A549 (cell line): ENCODE data around the gene SMIM9. TPM values are rescaled to one million over a fixed set of nuclear protein-coding genes. Genes with fewer than 3 reads are reported as not detected.

Experiments used
- ATAC-seq, 2 experiments: fragments of 200-7000 bp in 1 of 2; fragments of >200 bp in 1 of 2; cut with Nextera tagmentation in 1 of 2; cut with Tn5 transposase in 1 of 2; 3 replicates each; pipeline versions ENCODE4 v1.8.0 to v1.9.1; 2018 to 2020; ENCODE audit warnings: mild to moderate bottlenecking in 1 of 2, moderate library complexity in 1 of 2
- CTCF ChIA-PET: fragments of 300-600 bp; sonication (Branson Sonifier 250); formaldehyde crosslinking; extraction: SDS; loops from one replicate; lab custom pipeline; 2021; ENCODE audit warnings: antibody characterized with exemption, inconsistent platforms; lab: Yijun Ruan, JAX
- POLR2A ChIA-PET: fragments of 350-600 bp; formaldehyde crosslinking; extraction: SDS; loops from one replicate; lab custom pipeline; 2021; ENCODE audit warnings: antibody characterized with exemption, inconsistent platforms; lab: Yijun Ruan, JAX
- DNase-seq, 2 experiments: peaks; one replicate each; pipeline versions ENCODE4 v3.0.0 to v3.0.0-alpha.2; 2011 to 2016; ENCODE audit warnings: low read depth in 1 of 2, low spot score in 1 of 2
- FAIRE-seq: peaks from 2 replicates; lab custom pipeline; 2011; peaks lifted over from hg19 to GRCh38; lab: Jason Lieb, UNC
- H3K27ac ChIP-seq, 2 experiments: fragments of >200 bp; sonication (Bioruptor Twin); formaldehyde crosslinking; 3 replicates each; pipeline ENCODE4 v1.5.1; 2016 to 2017
- H3K4me1 ChIP-seq: fragments of >200 bp; sonication (Bioruptor Twin); formaldehyde crosslinking; 3 replicates; pipeline ENCODE4 v1.6.1; 2016
- H3K4me2 ChIP-seq: fragments of >200 bp; sonication (Bioruptor Twin); formaldehyde crosslinking; 3 replicates; pipeline ENCODE4 v1.6.1; 2016
- H3K4me3 ChIP-seq: fragments of >200 bp; sonication (Bioruptor Twin); formaldehyde crosslinking; 3 replicates; pipeline ENCODE4 v1.5.1; 2016
- H3K9me3 ChIP-seq: fragments of >200 bp; sonication (Bioruptor Twin); formaldehyde crosslinking; 3 replicates; pipeline ENCODE4 v1.6.1; 2016
- BHLHE40 ChIP-seq: IDR thresholded peaks from 2 replicates; pipeline ENCODE4 v1.6.1; 2012; ENCODE audit warnings: low read depth, low read length, inconsistent platforms
- EHMT2 ChIP-seq: fragments of 200-600 bp; sonication (generic); IDR thresholded peaks from 2 replicates; pipeline ENCODE4 v1.6.1; 2016; ENCODE audit warnings: antibody characterized with exemption, low read depth, mild to moderate bottlenecking, moderate library complexity
- HEYL ChIP-seq: fragments of 250-450 bp; sonication (Bioruptor Pico); IDR thresholded peaks from 2 replicates; pipeline ENCODE4 v1.8.0; 2021; ENCODE audit warnings: mild to moderate bottlenecking, moderate library complexity
- HOXB13 ChIP-seq: fragments of 250-450 bp; sonication (Bioruptor Pico); IDR thresholded peaks from 2 replicates; pipeline ENCODE4 v1.5.0; 2020; ENCODE audit warnings: low read depth, mild to moderate bottlenecking, moderate library complexity
- HOXB5 ChIP-seq: fragments of 250-450 bp; sonication (Bioruptor Pico); IDR thresholded peaks from 2 replicates; pipeline ENCODE4 v1.5.0; 2020; ENCODE audit warnings: mild to moderate bottlenecking, moderate library complexity
- KDM1A ChIP-seq: fragments of 200-600 bp; sonication (generic); IDR thresholded peaks from 2 replicates; pipeline ENCODE4 v1.6.1; 2016; ENCODE audit warnings: low read depth, mild to moderate bottlenecking
- NFE2L2 ChIP-seq: fragments of 150-350 bp; conservative IDR thresholded peaks from 2 replicates; pipeline ENCODE4 v1.6.1; 2014; ENCODE audit warnings: low read length
- NR3C1 ChIP-seq: fragments of >200 bp; sonication (Bioruptor Twin); formaldehyde crosslinking; IDR thresholded peaks from 3 replicates; pipeline ENCODE4 v1.6.1; 2017
- PHF8 ChIP-seq: fragments of 200-600 bp; sonication (generic); IDR thresholded peaks from 2 replicates; pipeline ENCODE4 v1.6.1; 2016; ENCODE audit warnings: low read depth, mild to moderate bottlenecking, antibody characterized with exemption, moderate library complexity, borderline replicate concordance
- POLR2A ChIP-seq: IDR thresholded peaks from 2 replicates; pipeline ENCODE4 v1.6.1; 2012; ENCODE audit warnings: mild to moderate bottlenecking, low read length
- RAD21 ChIP-seq, 2 experiments: fragments of >200 bp in 1 of 2; sonication (Bioruptor Twin) in 1 of 2; formaldehyde crosslinking in 1 of 2; IDR thresholded peaks in 1 of 2; conservative IDR thresholded peaks in 1 of 2; 2 replicates in 1 of 2; 3 replicates in 1 of 2; pipeline ENCODE4 v1.6.1; 2012 to 2018; ENCODE audit warnings: inconsistent platforms in 1 of 2
- RCOR1 ChIP-seq: fragments of 150-350 bp; IDR thresholded peaks from 2 replicates; pipeline ENCODE4 v1.6.1; 2014; ENCODE audit warnings: antibody characterized with exemption, low read length, low read depth
- SMC3 ChIP-seq: fragments of >200 bp; sonication (Bioruptor Twin); formaldehyde crosslinking; IDR thresholded peaks from 3 replicates; pipeline ENCODE4 v1.6.1; 2018; ENCODE audit warnings: inconsistent platforms
- ZC3H11A ChIP-seq: fragments of 450-650 bp; IDR thresholded peaks from 2 replicates; pipeline ENCODE4 v1.6.1; 2014; ENCODE audit warnings: antibody characterized with exemption, mild to moderate bottlenecking
- ZNF302 ChIP-seq: fragments of 250-450 bp; sonication (Bioruptor Pico); IDR thresholded peaks from 2 replicates; pipeline ENCODE4 v1.9.0; 2021; ENCODE audit warnings: inconsistent platforms, mild to moderate bottlenecking, moderate library complexity
- WGBS: methylation state at CpG from one replicate; pipeline ENCODE4 v1.1.6; 2017; ENCODE audit errors: missing lambda C conversion rate; 5-methylcytosine and 5-hydroxymethylcytosine counted together
- polyA plus RNA-seq, 4 experiments: library from polyadenylated mRNA; depleted of rRNA in 3 of 4; stranded (reverse); fragments of >200 nt; fragmentation: RNase III in 1 of 4; extraction: RNeasy Plus Mini Kit Qiagen cat#74134 plus additional on column Dnase treatment in 1 of 4; gene quantifications; 2 replicates in 3 of 4; 3 replicates in 1 of 4; pipeline ENCODE4 v1.2.3, GENCODE V29; 2011 to 2017
- TF ChIP-seq, protein P1 (sequence below): IDR thresholded peaks from 2 replicates; pipeline ENCODE4 v1.6.1; 2012
- TF ChIP-seq, protein P2 (sequence below): fragments of >200 bp; sonication (Bioruptor Twin); formaldehyde crosslinking; IDR thresholded peaks from 3 replicates; pipeline ENCODE4 v1.5.1; 2016
- TF ChIP-seq, protein P3 (sequence below): fragments of 150-350 bp; IDR thresholded peaks from 2 replicates; pipeline ENCODE4 v1.6.1; 2014; ENCODE audit warnings: low read depth, mild to moderate bottlenecking, low read length

Gene SMIM9
- polyA plus RNA-seq, 2 of the 4 experiments (the other 2 are of a cell fraction): not detected

DNA sequence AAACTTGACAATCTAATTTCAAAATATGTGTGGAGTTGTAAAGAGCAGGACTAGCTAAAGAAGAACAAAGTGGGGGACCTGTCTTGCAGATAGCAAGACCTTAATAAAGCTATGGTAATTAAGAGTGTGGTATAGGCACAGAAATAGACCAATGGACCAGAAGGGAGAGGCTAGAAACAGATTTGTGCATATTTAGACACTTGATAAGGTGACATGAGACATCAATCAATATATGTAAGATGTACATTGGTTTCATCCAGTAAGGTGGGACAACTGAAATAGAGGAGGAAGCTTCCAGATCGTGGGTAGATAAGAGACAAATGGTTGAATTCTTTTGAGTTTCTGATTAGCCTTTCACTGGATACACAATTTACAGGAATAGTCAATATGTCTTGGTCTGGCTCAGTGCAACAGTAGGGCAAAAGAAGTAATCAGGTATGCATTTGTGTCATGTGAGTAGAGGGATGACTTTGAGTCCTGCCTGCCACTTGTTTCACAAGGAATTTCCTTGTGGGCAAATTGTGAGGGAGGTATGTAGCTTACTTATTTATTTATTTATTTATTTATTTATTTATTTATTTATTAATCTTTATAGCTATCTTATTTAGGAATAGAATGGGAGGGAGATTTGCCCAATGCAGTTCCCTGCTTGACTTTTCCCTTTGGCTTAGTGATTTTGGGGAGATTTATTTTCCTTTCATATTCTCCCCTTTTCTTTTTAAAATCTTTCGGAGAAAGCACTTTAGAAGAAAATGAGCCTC lies 21.9 kb downstream of the SMIM9 start:
- H3K4me2 ChIP-seq: no peak overlapping the region
- TF ChIP-seq, protein P1, sequence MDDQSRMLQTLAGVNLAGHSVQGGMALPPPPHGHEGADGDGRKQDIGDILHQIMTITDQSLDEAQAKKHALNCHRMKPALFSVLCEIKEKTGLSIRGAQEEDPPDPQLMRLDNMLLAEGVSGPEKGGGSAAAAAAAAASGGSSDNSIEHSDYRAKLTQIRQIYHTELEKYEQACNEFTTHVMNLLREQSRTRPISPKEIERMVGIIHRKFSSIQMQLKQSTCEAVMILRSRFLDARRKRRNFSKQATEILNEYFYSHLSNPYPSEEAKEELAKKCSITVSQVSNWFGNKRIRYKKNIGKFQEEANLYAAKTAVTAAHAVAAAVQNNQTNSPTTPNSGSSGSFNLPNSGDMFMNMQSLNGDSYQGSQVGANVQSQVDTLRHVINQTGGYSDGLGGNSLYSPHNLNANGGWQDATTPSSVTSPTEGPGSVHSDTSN: no peak
- 0 out of 2 replicates have a peak, but pooled peaks have one; percentile 6 for TF ChIP-seq ZC3H11A
- TF ChIP-seq, all 56 proteins: peak for 1
- WGBS: 47% methylated on average over 2 of the region's 2 CpGs
- no peak for DNase-seq
- ChIA-PET CTCF (interaction anchor here (0.7 to 1.2 kb wide), 4 partner anchors 17 to 64 kb away, joined by 3 to 4 read pairs (median 3); no protein-coding TSS in a partner anchor), POLR2A (no interaction called here)
- H3K9me3 ChIP-seq: 0 out of 3 replicates have a peak, but pooled peaks cover 6% of the 10 kb centered on the region
- no peak for ATAC-seq
- H3K4me1 ChIP-seq: 0 out of 3 replicates have a peak, but pooled peaks cover 3% of the 10 kb centered on the region
- H3K27ac ChIP-seq: no peak overlapping the region
- FAIRE-seq: peak; percentile 54
- no peak overlapping the region for H3K4me3 ChIP-seq

DNA sequence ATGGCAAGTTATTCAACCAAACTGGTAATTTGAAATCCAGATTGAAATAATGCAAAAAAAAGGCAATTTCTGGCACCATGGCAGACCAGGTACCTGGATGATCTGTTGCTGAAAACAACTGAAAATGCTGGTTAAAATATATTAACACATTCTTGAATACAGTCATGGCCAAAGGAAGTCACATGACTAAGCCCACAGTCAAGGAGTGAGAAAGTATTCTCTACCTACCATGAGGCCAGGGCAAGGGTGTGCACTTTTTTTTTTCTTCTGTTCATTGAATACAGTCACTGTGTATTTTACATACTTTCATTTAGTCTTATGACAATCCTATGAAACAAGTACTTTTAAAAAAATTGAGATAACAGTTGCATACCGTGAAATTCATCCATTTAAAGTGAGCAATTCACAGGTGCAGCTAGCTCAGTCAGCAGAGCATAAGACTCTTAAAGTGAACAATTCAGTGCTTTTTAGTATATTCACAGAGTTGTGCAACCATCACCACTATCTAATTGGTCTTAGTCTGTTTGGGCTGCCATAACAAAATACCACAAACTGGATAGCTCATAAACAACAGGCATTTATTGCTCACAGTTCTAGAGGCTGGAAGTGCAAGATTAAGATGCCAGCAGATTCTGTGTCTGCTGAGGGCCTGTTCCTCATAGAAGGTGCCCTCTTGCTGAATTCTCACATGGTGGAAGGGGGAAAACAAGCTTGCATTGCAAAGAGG lies 24.4 kb downstream of the SMIM9 start:
- ChIA-PET POLR2A (no interaction called here), CTCF (interaction anchor here (0.6 kb wide), 1 partner anchor 1350 kb away, joined by 4 read pairs; no protein-coding TSS in a partner anchor)
- TF ChIP-seq POLR2A (no peak), RCOR1 (no peak), BHLHE40 (no peak), HOXB5 (CRISPR knock-in tag) (no peak), KDM1A (no peak), HEYL (CRISPR knock-in tag) (no peak), ZNF302 (no peak), HOXB13 (CRISPR knock-in tag) (no peak), RAD21 (conservative IDR thresholded peaks at IDR 0.05 in 1 of 2, IDR thresholded peaks at IDR 0.05 in 1 of 2) (no peak)
- TF ChIP-seq, protein P2, sequence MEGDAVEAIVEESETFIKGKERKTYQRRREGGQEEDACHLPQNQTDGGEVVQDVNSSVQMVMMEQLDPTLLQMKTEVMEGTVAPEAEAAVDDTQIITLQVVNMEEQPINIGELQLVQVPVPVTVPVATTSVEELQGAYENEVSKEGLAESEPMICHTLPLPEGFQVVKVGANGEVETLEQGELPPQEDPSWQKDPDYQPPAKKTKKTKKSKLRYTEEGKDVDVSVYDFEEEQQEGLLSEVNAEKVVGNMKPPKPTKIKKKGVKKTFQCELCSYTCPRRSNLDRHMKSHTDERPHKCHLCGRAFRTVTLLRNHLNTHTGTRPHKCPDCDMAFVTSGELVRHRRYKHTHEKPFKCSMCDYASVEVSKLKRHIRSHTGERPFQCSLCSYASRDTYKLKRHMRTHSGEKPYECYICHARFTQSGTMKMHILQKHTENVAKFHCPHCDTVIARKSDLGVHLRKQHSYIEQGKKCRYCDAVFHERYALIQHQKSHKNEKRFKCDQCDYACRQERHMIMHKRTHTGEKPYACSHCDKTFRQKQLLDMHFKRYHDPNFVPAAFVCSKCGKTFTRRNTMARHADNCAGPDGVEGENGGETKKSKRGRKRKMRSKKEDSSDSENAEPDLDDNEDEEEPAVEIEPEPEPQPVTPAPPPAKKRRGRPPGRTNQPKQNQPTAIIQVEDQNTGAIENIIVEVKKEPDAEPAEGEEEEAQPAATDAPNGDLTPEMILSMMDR: no peak

DNA sequence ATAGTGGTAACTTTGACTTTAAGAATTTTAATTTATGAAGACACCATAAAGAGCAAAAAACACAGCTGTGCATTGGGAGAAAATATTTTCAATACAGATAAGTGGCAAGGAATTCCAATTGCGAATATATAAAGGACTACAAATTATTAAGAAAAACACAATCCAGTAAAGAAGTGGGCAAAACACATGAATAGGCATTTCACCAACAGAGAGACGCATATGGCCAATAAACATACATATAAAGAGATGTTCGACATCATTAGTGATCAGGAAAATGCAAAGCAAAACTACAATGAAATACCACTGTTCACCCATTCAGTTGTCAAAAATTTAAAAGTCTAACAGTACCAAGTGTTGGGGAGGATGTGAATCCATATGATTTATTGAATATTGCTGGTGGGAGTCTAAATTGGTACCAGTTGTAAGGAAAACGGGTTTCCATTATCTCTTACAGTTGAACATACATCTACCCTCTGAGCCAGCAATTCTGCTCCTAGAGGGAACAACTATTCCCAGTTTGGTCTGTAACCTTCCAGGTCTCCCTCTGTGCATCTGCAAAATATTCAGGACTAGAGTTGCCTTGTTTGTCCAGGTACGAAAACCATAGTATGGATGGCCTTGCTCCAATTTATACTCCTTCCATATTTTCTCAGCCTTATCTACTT lies 27.5 kb downstream of the SMIM9 start:
- WGBS: 67% methylated on average over 5 of the region's 5 CpGs
- CTCF ChIA-PET: interaction anchor here (1.2 to 1.5 kb wide), 2 partner anchors 15 to 56 kb away, joined by 3 read pairs; partner anchors contain the start of gene GAB3

More for the DNA sequence above, 24.4 kb downstream of the SMIM9 start:
- H3K4me2 ChIP-seq: no peak overlapping the region
- WGBS: 48% methylated on average over 1 of the region's 1 CpG
- no peak overlapping the region for H3K4me3 ChIP-seq
- H3K4me1 ChIP-seq: 0 out of 3 replicates have a peak, but pooled peaks cover under 1% of the 10 kb centered on the region
- ATAC-seq: no peak
- no peak for DNase-seq
- H3K27ac ChIP-seq: no peak overlapping the region
- no peak for FAIRE-seq
- 0 out of 3 replicates have a peak, but pooled peaks cover 6% of the 10 kb centered on the region for H3K9me3 ChIP-seq

More for the DNA sequence above, 27.5 kb downstream of the SMIM9 start:
- DNase-seq (no peak), ATAC-seq (no peak), FAIRE-seq (no peak)
- Histone ChIP-seq H3K4me3 (no peak overlapping the region), H3K27ac (no peak overlapping the region), H3K9me3 (0 out of 3 replicates have a peak, but pooled peaks cover 6% of the 10 kb centered on the region), H3K4me1 (peaks cover 6% of the 10 kb centered on the region; the same call in 1 of the 3 replicates), H3K4me2 (no peak overlapping the region)
- POLR2A ChIA-PET: no interaction called here
- no peak for TF ChIP-seq EHMT2
- no peak for TF ChIP-seq SMC3
- no peak for TF ChIP-seq NR3C1
- TF ChIP-seq PHF8: no peak
- TF ChIP-seq, protein P3, sequence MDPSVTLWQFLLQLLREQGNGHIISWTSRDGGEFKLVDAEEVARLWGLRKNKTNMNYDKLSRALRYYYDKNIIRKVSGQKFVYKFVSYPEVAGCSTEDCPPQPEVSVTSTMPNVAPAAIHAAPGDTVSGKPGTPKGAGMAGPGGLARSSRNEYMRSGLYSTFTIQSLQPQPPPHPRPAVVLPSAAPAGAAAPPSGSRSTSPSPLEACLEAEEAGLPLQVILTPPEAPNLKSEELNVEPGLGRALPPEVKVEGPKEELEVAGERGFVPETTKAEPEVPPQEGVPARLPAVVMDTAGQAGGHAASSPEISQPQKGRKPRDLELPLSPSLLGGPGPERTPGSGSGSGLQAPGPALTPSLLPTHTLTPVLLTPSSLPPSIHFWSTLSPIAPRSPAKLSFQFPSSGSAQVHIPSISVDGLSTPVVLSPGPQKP: no peak
- no peak for TF ChIP-seq NFE2L2
- TF ChIP-seq RCOR1: no peak
